ENCODE results near the gene ASAP2. TPM values are rescaled to one million over a fixed set of nuclear protein-coding genes. Genes with fewer than 3 reads are reported as not detected.

The ASAP2 gene
- total RNA-seq, 4 donors from 2014 or later: 33.2 to 62.1 (median 54.5) TPM

DNA sequence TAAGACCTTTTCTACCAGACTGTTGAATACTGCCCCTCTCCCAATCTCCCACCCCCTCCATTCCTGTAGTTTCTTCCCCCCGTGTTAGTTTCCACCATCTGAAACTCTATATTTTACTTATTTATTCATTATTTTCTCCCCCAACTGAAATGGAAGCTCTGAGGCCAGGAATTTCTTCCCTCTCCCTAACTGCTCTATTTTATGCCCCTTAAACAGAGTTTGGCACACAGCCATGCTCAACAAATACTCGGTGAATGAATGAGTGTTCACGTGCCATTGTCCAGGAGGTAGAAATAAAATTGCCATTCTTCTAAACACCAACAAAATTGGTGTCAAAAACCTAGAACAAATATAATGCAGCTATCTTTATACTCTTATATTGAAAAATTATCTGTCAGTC lies 211.1 kb downstream of the ASAP2 start:
- H3K27ac ChIP-seq: no peak overlapping the region
- H3K36me3 ChIP-seq: no peaks in the 10 kb centered on the region
- H3K27me3 ChIP-seq: no peaks in the 10 kb centered on the region
- TF ChIP-seq POLR2AphosphoS5 (IDR thresholded peaks at IDR 0.05): no peak
- TF ChIP-seq POLR2A (IDR thresholded peaks at IDR 0.05): no peak
- no peak for TF ChIP-seq EP300 (IDR thresholded peaks at IDR 0.05; ENCODE audit: low read depth)
- TF ChIP-seq, protein P1, sequence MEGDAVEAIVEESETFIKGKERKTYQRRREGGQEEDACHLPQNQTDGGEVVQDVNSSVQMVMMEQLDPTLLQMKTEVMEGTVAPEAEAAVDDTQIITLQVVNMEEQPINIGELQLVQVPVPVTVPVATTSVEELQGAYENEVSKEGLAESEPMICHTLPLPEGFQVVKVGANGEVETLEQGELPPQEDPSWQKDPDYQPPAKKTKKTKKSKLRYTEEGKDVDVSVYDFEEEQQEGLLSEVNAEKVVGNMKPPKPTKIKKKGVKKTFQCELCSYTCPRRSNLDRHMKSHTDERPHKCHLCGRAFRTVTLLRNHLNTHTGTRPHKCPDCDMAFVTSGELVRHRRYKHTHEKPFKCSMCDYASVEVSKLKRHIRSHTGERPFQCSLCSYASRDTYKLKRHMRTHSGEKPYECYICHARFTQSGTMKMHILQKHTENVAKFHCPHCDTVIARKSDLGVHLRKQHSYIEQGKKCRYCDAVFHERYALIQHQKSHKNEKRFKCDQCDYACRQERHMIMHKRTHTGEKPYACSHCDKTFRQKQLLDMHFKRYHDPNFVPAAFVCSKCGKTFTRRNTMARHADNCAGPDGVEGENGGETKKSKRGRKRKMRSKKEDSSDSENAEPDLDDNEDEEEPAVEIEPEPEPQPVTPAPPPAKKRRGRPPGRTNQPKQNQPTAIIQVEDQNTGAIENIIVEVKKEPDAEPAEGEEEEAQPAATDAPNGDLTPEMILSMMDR (IDR thresholded peaks at IDR 0.05): no peak
- H3K4me1 ChIP-seq: peaks cover 4 to 23% (median 13%) of the 10 kb centered on the region in 4 donors
- H3K9me3 ChIP-seq: no peaks in the 10 kb centered on the region
- no peak overlapping the region for H3K4me3 ChIP-seq
- in situ Hi-C loops (cut with MboI; ENCODE audit: low pct_ligation_motif_present in 1 of 4, low pct_unique_long_range_greater_than_20kb in 1 of 4, low sequenced_read_pairs in 3 of 4): no loop called here
- no peak for DNase-seq
- intact Hi-C loops (cut with DNase I; ENCODE audit: low total_unique reads): no loop called here
- WGBS, 2 donors (ENCODE audit: low coverage in 1 of 2): 48 to 53% methylated on average over 3 of the region's 3 CpGs

DNA sequence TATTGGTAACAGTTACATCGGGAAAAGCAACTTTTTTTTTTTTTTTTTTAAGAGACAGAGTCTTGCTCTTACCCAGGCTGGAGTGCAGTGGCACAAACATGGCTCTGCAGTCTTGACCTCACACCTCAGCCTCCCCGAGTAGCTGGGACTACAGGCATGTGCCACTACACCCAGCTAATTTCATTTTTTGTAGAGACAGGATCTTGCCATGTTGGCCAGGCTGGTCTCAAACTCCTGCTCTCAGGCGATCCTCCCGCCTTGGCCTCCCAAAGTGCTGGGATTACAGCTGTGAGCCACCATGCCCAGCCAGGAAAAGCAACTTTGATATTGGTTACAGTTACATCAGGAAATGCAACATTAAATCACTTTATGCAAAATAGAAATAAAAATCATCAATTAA lies 212.1 kb downstream of the ASAP2 start:
- no peaks in the 10 kb centered on the region for H3K9me3 ChIP-seq
- intact Hi-C loops (cut with DNase I; ENCODE audit: low total_unique reads): no loop called here
- no peaks in the 10 kb centered on the region for H3K27me3 ChIP-seq
- no peak overlapping the region for H3K27ac ChIP-seq
- H3K4me1 ChIP-seq: peaks cover 4 to 23% (median 13%) of the 10 kb centered on the region in 4 donors
- TF ChIP-seq, protein P1 (IDR thresholded peaks at IDR 0.05): no peak
- TF ChIP-seq POLR2A (IDR thresholded peaks at IDR 0.05) (no peak), EP300 (IDR thresholded peaks at IDR 0.05; ENCODE audit: low read depth) (no peak), POLR2AphosphoS5 (IDR thresholded peaks at IDR 0.05) (no peak)
- 72 to 96% methylated on average over 2 to 4 of the region's 4 CpGs for WGBS, 2 donors (ENCODE audit: low coverage in 1 of 2)
- in situ Hi-C loops (cut with MboI; ENCODE audit: low pct_ligation_motif_present in 1 of 4, low pct_unique_long_range_greater_than_20kb in 1 of 4, low sequenced_read_pairs in 3 of 4): no loop called here
- no peaks in the 10 kb centered on the region for H3K36me3 ChIP-seq
- no peak overlapping the region for H3K4me3 ChIP-seq
- no peak for DNase-seq

DNA sequence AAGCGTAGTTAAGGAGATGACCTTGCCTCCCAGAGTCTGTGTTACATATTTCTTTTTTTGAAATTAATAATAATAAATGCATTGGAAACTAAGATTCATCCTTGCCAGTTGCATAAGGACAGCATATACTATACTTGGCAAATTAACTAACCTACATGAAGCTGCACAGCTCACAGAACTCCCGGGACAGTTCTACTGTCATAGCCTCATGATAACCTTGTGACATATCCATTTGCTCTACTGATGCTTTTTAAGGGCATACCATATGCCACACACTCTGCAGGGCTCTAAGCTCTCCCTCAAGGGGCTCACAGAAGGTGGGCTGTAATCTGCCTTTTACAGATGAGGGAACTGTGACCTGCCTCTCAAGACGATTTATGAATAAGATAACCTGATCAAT lies 212.9 kb downstream of the ASAP2 start:
- intact Hi-C loops (cut with DNase I; ENCODE audit: low total_unique reads): no loop called here
- Histone ChIP-seq H3K36me3 (no peaks in the 10 kb centered on the region), H3K4me3 (no peak overlapping the region), H3K27ac (no peak overlapping the region), H3K4me1 (peaks cover 9 to 29% (median 20%) of the 10 kb centered on the region in 4 donors), H3K9me3 (no peaks in the 10 kb centered on the region), H3K27me3 (no peaks in the 10 kb centered on the region)
- in situ Hi-C loops (cut with MboI; ENCODE audit: low pct_ligation_motif_present in 1 of 4, low pct_unique_long_range_greater_than_20kb in 1 of 4, low sequenced_read_pairs in 3 of 4): no loop called here
- TF ChIP-seq POLR2A (IDR thresholded peaks at IDR 0.05) (no peak), POLR2AphosphoS5 (IDR thresholded peaks at IDR 0.05) (no peak), EP300 (IDR thresholded peaks at IDR 0.05; ENCODE audit: low read depth) (no peak)
- TF ChIP-seq, protein P1 (IDR thresholded peaks at IDR 0.05): no peak
- DNase-seq: no peak
- WGBS, 2 donors (ENCODE audit: low coverage in 1 of 2): 83 to 100% methylated on average over 3 of the region's 3 CpGs

DNA sequence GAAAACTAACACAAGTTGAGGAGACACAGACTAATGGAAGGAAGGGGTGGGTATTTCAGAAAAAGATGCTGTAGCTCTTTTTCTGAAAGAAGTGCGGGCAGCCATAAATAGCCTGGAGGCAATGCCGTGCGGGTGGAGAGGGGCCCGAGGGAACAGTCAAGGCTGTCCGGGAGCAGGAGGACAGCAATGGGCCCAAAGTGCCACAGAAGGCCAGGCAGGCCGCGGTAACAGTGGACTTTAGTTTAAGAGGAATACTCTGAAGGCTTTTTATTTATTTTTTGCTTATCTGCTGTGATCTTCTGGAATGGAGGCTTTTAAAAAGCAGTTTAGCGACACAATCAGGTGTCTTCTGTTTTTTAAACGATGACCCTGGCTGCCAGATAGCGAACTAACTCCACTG lies 213.9 kb downstream of the ASAP2 start:
- WGBS, 2 donors (ENCODE audit: low coverage in 1 of 2): 92 to 93% methylated on average over 7 to 10 of the region's 10 CpGs
- DNase-seq: no peak
- Histone ChIP-seq H3K9me3 (no peaks in the 10 kb centered on the region), H3K4me3 (no peak overlapping the region), H3K4me1 (peaks cover 11 to 34% (median 24%) of the 10 kb centered on the region in 4 donors), H3K27ac (no peak overlapping the region), H3K27me3 (no peaks in the 10 kb centered on the region), H3K36me3 (no peaks in the 10 kb centered on the region)
- in situ Hi-C loops (cut with MboI; ENCODE audit: low pct_ligation_motif_present in 1 of 4, low pct_unique_long_range_greater_than_20kb in 1 of 4, low sequenced_read_pairs in 3 of 4) (no loop called here), intact Hi-C loops (cut with DNase I; ENCODE audit: low total_unique reads) (no loop called here)
- TF ChIP-seq POLR2AphosphoS5 (IDR thresholded peaks at IDR 0.05) (no peak), EP300 (IDR thresholded peaks at IDR 0.05; ENCODE audit: low read depth) (no peak), POLR2A (IDR thresholded peaks at IDR 0.05) (no peak)
- TF ChIP-seq, protein P1 (IDR thresholded peaks at IDR 0.05): no peak

Data from transverse colon (tissue), 4 donors.